Astrocyte of the spinal cord (primary cell): Measurements from ENCODE around the gene SSBP1.

Source experiments
- DNase-seq: peaks from one replicate; pipeline ENCODE4 v3.0.0; 2011; ENCODE audit warnings: low read depth, low spot score
- H3K4me3 ChIP-seq: 2 replicates; pipeline ENCODE4 v1.5.1; 2011; ENCODE audit warnings: low read depth, mild to moderate bottlenecking, low read length, moderate library complexity
- in situ Hi-C: cut with HindIII; loops from 2 replicates; pipeline ENCODE4 v1.10.0; 2017; ENCODE audit warnings: low sequenced_read_pairs
- TF ChIP-seq, protein P1 (sequence below): IDR thresholded peaks from 2 replicates; pipeline ENCODE4 v1.5.1; 2012; ENCODE audit warnings: low read depth, mild to moderate bottlenecking, low read length, inconsistent platforms

SSBP1 gene

DNA sequence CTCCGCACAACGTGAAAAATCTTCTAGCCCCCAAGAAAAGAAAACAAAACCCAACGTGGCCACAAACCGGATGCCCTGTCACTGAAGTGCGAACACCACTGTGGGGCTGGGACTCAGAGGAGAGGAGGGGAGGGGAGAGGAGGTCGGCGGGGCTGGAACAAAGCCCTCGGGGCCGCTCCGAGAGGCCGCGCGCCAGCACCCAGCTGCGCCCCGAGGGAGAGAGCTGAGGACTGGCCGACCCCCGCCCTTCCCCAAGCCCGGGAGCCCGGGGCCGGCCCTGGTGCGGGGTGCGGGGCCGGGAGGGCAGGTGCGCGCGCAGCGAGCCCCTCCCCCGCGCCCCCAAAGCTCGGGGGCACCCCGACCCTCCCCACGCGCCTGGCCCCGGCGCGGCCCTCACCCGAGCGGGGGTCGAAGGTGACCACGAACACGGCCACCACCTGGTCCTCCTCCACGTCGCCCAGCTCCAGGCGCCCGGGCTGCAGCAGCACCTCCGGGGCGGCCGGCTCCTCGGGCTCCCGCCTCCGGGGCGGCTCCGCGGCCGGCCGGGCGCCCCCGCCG lies 36.6 kb upstream of the SSBP1 start:
- no peak for DNase-seq
- peak overlapping the region; percentile 64 for H3K4me3 ChIP-seq
- TF ChIP-seq, protein P1, sequence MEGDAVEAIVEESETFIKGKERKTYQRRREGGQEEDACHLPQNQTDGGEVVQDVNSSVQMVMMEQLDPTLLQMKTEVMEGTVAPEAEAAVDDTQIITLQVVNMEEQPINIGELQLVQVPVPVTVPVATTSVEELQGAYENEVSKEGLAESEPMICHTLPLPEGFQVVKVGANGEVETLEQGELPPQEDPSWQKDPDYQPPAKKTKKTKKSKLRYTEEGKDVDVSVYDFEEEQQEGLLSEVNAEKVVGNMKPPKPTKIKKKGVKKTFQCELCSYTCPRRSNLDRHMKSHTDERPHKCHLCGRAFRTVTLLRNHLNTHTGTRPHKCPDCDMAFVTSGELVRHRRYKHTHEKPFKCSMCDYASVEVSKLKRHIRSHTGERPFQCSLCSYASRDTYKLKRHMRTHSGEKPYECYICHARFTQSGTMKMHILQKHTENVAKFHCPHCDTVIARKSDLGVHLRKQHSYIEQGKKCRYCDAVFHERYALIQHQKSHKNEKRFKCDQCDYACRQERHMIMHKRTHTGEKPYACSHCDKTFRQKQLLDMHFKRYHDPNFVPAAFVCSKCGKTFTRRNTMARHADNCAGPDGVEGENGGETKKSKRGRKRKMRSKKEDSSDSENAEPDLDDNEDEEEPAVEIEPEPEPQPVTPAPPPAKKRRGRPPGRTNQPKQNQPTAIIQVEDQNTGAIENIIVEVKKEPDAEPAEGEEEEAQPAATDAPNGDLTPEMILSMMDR: no peak
- in situ Hi-C loops: no loop called here

DNA sequence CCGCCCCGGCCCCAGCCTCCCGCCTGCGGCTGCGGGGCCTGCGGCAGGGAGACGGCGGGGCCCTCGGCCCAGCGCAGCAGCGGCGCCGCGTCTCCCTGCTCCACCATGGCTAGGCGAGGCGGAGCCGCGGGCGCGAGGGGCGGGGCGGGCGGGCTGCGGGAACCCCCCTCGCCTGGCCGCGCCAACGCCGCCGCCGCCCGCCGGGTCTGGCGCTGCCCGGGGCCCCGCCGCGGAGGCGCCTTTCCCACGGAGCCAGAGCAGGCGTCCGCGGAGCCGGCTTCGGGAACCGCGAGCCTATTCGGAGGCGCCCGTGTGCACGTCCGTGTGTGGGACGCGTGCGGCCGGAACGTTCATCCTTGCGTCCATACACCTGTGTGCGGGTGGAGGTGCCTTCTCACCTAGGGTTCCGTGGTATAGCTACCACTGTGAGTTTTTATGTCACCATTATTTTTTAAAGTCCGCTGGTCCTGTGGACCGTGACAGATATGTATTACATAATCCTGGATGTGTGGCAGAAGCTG lies 36.1 kb upstream of the SSBP1 start, which contains the start of gene DENND11:
Gene DENND11, minus strand, starts transcription at position 120 of the 521 bp plus-strand sequence. Its CDS starts 13 bp downstream, at position 107.
- DNase-seq: no peak
- peak within 1 kb of the TSS; percentile 64 for H3K4me3 ChIP-seq
- TF ChIP-seq, protein P1: no peak

DNA sequence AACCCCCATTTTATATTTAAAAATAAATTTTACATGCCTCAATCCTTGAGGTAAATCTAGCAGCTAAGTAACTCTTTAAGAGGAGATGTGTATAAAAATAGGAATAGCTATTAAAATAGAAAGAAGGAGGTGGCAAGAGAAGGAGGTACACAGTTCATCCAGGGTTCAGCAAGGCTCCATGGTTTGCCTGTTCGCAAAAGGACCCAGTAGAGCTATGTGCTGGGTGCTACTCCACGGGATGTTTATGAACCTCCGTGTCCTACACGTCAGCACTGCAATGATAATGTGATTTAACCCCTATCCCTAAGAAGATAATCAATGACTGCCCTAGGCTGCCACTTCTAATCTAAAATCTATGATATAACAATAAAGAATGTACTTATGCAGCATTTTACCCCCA lies 35.3 kb upstream of the SSBP1 start:
- TF ChIP-seq, protein P1: no peak
- no peak overlapping the region for H3K4me3 ChIP-seq

More for the DNA sequence above, 36.1 kb upstream of the SSBP1 start, which contains the start of gene DENND11:
- in situ Hi-C loops: no loop called here

DNA sequence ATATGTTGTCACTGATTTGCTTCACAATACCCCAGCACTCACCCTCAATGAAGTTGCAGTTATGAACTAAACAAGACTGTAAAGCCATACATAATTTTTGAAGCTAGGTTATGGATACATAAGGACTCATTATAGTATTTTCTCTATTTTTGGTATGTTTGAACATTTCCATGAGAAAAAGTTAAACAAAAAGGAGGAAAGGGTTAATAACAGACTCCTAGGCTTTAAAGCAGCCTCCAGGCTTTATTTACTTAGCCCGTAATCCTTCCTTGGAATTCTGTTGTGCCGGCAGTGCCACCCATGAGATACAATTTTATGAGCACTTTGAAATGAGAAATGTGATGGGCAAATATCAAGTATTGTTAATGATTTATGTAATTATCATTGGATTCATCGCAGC lies 34.0 kb upstream of the SSBP1 start:
- in situ Hi-C loops: no loop called here
- no peak for DNase-seq

More for the DNA sequence above, 35.3 kb upstream of the SSBP1 start:
- DNase-seq: no peak
- in situ Hi-C loops: no loop called here

DNA sequence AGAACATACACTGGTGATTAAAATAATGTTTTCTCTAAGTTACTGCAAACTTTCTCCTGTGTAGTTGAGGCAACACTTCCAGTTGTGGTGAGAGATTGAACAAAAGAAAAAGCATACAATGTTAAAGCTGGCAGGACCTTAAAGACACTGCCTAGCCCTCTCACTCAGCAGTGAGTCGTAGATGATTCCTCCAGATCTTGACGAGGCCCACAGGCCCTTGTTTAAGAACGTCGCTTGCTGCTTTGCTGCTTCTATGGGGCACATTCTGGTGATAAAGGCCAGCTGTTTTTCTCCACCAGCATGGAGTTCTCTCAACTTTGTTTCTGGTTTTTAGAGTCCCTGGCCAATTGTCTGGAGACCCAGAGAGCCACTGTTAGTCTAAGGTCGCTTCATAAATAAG lies 33.4 kb upstream of the SSBP1 start:
- in situ Hi-C loops: no loop called here
- no peak overlapping the region for H3K4me3 ChIP-seq
- no peak for DNase-seq
- TF ChIP-seq, protein P1: no peak

More for the DNA sequence above, 34.0 kb upstream of the SSBP1 start:
- H3K4me3 ChIP-seq: no peak overlapping the region
- TF ChIP-seq, protein P1: no peak

GRCh38 chr7:141706239-141707064 lies 31.7 kb upstream of the SSBP1 start:
- no peak for DNase-seq
- in situ Hi-C loops: no loop called here

More at GRCh38 chr7:141706239-141707064, 31.7 kb upstream of the SSBP1 start:
- TF ChIP-seq, protein P1: no peak
- H3K4me3 ChIP-seq: no peak overlapping the region
